HG03135 (cell line): ENCODE data around the gene CLCNKB.
A peak's percentile ranks its signal among the peaks of the same experiment; 100 is the strongest.
"Not testable (repeated sequence)": the region's sequence is repeated elsewhere in the genome, so short reads cannot be mapped to it uniquely, and the experiment has no call there.

Experiments
- ATAC-seq: cut with Tn5 transposase; IDR thresholded peaks from one replicate; pipeline ENCODE4 v1.9.1; 2021; ENCODE audit warnings: mild to moderate bottlenecking, moderate library complexity; ENCODE audit not compliant: unreplicated experiment

Gene CLCNKB

DNA sequence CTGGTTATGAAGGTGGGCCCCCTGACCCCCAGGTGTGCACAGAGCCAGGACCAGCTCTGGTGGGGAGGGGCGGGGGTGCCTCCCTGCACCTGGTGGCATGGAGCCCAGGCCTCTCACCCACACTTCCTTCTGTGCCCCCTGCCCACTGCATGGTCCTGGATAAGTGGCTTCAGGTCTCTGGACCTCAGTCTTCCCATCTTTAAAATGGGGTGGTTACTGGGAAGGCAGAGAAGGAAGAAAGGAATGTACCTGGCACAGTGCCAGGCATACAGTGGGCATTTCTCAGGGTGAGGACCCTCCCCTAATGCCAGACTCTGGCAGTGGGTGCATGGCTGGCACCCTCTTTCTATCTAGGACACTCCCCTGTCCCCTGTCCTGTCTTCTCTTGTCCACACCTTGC is 14.3 kb upstream of the CLCNKB start:
- no peak for ATAC-seq

DNA sequence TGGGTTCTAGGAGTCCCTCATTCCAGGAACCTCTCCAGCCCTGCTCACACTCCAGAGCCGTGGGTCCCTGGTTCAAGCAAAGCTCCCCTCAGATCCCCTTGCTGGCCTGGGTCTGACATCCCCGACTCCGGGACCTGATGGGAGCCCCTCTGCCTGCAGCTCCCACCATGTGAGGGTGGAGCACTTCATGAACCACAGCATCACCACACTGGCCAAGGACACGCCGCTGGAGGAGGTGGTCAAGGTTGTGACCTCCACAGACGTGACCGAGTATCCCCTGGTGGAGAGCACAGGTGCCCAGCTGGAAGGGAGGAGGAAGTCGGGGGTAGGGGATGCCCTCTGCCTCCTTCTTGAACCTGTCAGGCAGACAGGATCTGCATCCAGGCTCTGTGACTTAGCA is 12.0 kb upstream of the CLCNKB start:
- no peak for ATAC-seq

DNA sequence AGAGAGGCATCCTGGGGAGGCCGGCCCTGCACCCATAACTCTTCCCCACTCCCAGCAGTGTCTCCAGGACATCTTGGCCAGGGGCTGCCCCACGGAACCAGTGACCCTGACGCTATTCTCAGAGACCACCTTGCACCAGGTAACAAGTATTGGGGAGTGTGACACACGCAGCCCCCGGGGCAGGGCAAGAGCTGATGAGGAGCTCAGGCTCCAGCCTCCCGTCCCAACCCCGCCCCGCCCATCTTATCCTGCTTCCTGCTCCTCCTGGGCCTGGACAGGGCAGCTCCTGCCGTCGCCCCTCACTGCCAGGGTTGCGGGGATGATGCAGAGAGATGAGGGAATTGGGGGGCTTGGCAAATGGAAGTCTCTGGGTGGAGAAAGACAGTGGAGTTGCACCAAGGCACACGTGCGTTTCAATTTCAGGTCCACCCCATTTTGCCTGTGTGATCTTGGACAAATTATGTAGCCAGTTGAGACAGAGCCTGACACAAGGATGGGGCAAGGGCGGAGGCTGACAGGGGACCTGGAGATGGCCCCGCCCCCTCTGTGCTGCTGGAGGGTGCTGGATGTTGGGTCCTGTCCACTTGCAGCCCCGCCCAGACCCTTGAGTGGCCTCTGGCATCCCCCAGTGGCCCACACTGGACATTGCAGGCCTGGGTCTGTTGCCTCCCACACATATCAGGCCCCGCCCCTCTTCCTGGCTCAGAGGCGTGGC is 11.0 kb upstream of the CLCNKB start:
- peak; percentile 54 for ATAC-seq

DNA sequence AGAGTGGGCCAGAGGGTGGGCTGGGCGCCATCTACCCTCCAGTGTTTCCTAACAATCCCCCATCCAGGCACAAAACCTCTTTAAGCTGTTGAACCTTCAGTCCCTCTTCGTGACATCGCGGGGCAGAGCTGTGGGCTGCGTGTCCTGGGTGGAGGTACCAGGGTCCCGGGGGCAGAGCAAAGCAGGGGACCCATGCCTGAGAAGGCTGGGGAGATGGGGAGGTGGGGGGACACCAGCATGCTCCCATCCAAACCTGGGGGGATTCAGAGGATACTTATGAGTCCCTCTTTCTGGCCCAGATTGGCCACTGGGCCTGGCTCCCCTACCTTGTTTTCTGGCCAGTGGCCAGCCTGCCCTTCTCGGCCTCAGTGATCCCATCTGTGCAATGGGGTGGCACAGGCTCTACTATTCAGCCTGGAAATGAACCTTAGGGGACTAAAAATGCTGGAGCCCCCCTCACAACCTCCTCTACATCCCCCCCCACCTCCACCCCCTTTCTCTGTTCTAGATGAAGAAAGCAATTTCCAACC is 10.4 kb upstream of the CLCNKB start:
- not testable (repeated sequence) for ATAC-seq

DNA sequence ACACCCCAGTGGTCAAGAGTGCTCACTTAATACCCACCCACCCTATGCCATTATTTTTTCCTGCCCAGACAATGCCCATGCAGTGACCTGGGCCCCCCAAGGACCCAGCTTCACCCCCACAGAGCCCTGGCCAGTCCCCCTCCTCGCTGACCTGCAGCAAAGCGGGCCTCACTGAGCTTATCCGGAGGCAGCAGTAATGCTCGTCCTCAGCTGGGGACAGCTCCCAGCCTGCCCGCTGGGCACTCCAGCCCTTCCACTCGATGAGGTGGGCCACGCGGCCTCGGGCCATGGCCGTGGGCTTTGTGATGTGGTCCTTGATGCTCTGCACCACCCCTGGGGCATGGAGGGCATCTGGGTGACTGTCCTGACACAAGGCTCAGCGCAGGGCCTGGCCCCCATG is 7.1 kb upstream of the CLCNKB start:
- ATAC-seq = not testable (repeated sequence)

DNA sequence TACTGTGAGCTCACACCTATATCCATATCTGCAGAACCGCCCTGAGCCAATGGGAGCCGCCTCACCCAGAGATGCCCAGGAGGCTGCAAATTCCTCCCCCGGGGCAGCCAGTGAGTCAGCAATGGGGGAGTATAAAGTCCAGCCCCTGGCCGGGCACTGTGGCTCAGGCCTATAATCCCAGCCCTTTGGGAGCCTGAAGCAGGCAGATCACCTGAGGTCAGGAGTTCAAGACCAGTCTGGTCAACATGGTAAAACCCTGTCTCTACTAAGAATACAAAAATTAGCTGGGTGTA is 5.0 kb upstream of the CLCNKB start:
- ATAC-seq = no peak

DNA sequence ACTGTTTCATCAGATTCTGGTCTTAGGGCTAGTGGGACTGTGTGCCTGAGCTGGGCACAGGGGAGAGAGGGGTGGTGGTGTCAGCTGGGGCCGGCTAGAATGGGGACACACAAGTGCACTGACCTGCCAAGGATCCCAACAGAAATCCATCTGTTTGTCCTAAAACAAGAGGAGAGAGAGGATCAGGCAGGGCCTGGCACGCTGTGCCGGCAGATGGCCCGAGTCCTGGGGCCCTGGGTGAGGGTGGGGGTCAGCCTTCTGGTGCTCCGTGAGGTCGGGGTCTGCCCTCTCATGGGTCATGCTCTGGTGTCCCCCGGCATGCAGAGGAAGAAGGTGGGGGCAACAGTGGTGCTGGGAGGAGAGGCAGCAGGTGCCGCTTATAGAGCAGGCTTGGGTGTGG is 3.7 kb upstream of the CLCNKB start:
- ATAC-seq = not testable (repeated sequence)

DNA sequence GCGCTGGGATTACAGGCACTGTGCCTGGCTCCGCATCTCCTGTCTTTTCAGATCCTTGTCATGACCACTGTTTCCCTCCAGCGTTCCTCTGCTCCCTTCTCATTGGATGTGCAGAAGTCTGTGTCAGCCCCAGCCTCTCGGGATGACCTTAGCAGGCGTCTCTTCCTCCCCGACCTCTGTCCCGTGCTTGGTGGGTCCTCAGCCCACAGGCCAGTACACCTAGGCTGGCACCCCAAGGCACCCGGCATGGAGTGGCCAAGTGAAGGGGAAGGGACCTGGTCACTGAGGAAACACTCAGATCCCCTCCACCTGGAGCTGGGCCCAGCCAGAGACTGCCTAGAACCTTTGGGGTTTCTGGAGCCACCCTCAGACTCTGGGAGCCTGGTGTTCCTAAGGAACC is 2.4 kb upstream of the CLCNKB start:
- no peak for ATAC-seq

DNA sequence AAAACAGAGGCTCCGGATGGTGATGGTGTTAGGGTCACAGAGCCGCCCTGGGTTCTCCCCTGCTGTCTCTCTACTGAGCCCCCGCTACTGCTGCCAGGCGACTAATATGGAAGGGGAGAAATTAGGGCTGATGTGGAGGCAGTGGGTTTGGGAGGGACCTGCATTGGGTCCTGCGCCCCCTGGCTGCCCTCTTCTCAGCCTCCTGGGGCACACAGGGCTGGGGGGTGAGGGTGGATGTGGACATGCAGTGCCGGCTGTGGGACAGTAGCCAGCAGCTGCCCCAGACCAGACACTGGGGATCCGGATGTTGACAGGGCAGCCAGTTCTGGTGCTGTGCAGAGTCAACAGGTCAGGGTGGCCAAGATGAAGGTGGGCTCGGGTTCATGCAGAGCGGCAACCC is 1.5 kb upstream of the CLCNKB start:
- ATAC-seq = no peak

DNA sequence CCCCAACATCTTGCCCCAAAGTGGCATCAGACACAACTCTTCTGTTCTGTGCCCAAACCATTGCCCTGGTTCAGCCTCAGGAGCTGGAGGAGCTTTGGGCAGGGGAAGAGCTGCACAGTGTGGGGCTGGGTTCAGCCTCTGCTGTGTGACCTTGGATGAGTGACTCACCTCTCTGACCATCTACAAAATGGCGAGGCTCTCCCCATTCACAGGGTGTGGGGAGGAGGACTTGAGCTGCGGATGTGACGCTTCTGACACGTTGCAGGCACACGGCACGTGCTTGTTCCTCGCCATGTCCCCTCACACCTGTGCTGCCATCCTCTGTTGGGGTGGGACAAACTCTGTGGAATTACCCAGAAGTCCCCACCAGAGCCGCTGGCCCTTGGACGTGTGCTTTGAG is 928 bp upstream of the CLCNKB start:
- not testable (repeated sequence) for ATAC-seq

DNA sequence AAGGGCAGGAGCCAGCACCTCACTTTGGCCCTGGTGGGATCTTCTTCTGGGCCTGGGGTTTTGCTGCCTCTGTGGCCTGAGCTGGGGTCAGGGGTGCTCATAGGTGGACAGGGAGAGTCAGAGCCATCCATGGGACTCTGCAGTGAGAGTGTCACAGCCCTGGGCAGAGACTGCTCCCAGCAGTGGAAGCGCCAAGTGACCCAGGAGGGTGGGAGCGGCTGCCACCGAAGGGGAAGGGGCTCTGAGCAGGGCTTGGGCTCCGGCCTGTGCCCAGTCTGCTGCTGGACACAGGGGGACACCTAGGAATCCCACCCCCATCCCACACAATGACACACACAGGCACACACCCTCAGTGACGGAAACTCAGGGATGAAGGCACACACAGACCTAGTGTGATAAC is 368 bp downstream of the CLCNKB start:
- ATAC-seq = no peak

DNA sequence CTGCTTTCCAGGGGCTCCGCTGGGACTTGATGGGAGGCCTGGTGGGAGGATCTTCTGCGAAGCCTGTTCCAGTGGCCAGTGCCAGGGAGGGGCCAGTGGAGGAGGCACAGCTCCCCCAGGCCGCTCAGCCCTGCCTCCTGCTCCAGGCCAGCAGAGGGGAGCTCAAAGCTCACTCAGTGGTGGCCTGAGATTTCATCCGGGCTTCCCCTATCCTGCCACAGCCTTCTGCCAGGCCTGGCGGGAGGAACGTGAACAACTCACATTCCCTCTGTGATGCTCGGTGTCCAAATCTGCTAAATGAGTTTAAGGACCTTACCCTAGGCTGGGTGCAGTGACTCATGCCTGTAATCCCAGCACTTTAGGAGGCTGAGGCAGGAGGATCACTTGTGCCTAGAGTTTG is 3.3 kb downstream of the CLCNKB start:
- no peak for ATAC-seq

DNA sequence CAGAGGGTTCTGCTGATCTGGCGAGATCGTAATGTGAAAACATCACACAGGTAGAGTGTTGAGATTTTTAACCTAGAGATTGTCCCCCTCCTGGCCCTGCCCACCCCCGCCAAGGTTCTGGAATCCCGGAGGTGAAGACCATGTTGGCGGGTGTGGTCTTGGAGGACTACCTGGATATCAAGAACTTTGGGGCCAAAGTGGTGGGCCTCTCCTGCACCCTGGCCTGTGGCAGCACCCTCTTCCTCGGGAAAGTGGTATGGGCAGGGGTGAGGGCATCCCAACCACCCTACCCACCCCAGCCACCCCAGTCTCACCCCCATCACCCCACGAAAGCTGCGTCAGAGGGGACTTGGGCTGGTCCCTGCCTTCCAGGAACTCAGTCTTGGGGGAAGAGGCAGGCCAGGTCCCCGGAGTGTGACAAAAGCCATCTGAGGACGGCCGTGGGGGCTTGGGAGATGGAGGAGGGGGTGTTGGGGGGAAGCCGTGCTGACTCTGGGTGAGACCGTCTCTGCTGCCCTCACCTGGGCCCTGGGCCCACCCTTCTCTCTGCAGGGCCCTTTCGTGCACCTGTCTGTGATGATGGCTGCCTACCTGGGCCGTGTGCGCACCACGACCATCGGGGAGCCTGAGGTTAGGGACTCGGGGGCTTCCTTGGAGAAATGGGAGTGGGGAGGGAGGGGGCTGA is 4.4 kb downstream of the CLCNKB start:
- no peak for ATAC-seq

DNA sequence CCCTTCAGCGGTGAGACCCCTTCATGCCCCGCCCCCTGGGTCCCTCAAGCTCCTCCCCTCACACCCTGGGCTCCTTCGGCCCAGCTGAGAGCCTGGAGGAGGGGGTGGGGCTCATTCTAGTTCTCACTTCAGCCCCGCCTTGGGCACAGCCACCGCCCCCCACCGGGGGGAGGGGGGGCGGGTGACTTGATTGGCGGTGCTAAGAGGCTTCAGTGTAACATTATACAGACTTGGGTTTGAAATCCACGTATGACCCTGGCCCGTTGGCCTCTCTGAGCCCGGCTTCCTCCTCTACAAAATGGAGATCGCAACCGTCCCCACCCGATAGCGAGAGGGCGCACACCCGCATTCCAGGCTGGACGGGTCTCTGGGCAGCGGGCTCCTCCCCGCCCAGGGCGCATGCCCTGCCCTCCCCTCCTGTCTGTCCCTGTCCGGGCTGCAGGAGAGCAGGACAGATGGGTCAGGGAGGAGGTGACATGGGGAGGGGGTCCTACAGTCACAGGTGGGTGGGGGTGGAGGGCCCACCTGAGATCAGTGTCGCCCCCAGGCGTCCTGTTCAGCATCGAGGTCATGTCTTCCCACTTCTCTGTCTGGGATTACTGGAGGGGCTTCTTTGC is 5.1 kb downstream of the CLCNKB start:
- no peak for ATAC-seq

DNA sequence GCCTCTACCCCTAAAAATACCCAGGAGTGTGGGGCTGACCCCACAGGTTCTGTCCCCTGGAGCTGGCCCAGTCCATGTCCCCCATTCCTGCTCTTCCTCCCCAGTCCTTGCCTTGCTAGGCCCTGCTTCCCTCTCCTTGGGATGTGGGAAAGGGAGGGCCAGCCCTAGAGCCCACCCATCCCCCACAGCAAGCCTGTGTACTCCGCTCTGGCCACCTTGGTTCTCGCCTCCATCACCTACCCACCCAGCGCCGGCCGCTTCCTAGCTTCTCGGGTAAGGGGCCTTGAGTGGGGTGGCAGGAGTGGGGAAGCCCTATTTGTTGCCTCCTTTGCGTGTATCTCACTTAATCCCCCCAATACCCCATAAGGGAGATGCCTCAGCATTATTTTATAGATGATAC is 6.7 kb downstream of the CLCNKB start:
- ATAC-seq = no peak

DNA sequence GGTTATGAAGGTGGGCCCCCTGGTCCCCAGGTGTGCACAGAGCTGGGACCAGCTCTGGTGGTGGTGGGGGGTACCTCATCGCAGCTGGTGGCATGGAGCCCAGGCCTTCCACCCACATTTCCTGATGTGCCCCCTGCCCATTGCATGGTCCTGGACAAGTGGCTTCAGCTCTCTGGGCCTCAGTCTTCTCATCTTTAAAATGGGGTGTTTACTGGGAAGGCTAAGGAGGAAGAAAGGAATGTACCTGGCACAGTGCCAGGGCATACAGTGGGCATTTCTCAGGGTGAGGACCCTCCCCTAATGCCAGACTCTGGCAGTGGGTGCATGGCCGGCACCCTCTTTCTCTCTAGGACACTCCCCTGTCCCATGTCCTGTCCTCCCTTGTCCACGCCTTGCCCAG is 7.5 kb downstream of the CLCNKB start:
- no peak for ATAC-seq

DNA sequence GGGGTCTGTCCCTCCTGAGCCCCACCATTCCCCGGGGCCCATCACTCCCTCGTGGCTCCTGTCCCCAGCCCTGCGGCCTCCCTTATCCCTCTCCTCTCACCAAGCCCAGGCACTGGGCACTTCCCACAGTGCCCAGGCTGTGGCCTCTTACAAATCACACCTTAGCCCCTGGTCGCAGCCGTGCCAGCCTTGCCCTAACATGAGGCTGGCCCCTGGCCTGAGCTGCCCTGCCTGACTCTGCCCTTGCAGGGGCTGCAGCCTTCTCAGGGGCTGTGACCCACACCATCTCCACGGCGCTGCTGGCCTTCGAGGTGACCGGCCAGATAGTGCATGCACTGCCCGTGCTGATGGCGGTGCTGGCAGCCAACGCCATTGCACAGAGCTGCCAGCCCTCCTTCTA is 8.4 kb downstream of the CLCNKB start:
- not testable (repeated sequence) for ATAC-seq

DNA sequence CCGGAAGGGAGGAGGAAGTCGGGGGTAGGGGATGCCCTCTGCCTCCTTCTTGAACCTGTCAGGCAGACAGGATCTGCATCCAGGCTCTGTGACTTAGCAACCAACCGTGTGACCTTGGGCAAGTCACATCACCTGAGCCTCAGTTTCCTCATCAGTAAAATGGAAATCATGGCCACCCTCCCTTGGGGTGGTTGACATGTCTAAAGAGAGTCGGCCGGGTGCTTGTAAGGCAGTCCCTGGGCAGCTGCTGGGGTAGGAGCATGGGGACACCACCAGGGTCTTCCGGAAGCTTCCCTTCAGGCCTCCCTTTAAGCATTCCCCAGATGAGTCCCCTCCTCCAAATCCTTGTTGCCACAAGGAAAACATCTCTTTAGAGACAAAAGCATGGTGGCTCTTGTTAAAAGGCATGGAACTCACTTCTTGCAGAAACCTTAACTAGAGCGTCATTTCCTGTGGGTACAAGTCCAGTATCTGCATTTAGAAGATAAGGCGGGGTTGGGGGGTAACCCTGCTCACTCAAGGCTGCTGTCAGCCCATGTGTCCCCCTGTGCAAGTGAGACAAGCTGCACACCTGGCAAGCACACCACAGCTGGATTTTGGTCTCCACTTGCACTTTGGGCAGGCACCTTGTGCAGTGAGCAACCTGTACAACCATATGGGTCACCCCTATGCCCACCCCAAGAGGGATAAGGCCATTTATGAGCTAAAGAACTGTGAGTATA is 10.4 kb downstream of the CLCNKB start:
- no peak for ATAC-seq

DNA sequence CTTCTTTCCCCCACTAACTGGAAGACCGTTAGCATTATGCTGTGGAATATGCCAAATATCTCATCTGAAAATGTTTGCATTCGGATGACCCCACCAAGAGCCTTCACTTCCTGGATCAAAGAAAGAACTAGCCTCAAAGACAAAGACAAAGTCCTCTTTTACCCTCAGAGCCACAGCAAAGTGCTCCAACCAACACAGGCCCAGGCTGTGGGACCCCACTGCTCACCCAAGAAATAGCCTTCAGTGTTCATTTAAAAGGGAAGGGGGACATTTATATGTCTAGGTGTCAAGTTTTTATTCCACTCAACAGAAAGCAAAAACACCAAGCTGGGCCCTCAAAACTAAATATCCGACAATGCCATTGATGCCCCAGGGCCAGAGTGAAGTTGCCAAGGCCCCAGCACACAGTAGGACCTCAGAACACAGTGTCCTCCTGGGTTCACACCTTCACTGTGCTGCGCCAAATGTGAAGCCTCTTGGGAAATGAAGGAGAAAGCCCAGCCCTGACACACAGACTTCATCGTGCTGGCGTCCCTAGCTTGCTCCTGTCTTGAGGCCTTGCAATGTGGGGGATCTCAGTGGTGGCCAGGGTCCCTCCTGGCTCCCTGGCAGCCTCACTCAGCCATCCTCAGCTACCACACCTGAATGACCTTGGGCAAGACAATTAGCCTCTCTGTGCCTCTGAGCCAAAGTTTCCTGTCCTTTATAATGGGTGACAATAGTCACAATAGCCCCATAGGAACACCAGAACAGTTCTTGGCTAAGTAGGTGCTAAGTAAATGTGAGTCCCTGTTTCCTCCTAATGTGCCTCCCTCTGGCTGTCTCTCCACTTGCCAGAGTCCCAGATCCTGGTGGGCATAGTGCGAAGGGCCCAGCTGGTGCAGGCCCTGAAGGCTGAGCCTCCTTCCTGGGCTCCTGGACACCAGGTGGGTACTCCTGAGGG is 11.3 kb downstream of the CLCNKB start:
- no peak for ATAC-seq
